ENCODE results near the gene C22orf23.

DNA sequence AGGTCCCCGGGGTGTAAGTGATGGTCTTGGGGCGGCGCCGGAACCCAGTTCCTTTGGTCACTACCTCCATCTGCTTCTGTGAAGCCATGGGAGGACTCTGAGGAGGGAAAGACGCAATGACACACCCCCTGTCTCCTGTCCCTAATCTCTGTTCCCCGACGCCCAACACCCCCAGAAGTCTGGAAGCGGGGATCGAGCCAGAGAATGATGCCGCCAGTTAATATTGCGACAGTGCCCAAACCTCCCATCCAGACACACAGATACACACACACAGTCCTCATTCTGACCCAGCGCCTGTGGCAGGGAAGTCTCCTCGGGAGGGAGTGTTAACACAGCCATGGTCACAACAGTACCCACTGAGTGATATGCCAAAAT is 352 bp downstream of the C22orf23 start:
- TF ChIP-seq, protein P1, sequence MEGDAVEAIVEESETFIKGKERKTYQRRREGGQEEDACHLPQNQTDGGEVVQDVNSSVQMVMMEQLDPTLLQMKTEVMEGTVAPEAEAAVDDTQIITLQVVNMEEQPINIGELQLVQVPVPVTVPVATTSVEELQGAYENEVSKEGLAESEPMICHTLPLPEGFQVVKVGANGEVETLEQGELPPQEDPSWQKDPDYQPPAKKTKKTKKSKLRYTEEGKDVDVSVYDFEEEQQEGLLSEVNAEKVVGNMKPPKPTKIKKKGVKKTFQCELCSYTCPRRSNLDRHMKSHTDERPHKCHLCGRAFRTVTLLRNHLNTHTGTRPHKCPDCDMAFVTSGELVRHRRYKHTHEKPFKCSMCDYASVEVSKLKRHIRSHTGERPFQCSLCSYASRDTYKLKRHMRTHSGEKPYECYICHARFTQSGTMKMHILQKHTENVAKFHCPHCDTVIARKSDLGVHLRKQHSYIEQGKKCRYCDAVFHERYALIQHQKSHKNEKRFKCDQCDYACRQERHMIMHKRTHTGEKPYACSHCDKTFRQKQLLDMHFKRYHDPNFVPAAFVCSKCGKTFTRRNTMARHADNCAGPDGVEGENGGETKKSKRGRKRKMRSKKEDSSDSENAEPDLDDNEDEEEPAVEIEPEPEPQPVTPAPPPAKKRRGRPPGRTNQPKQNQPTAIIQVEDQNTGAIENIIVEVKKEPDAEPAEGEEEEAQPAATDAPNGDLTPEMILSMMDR (IDR thresholded peaks at IDR 0.05) = no peak
- TF ChIP-seq POLR2A (IDR thresholded peaks at IDR 0.05) = no peak
